Vagina (tissue), 2 donors: ENCODE measurements around the gene NRXN3.

Source experiments
- POLR2A ChIP-seq, 2 donors: fragments of 450-650 bp; IDR thresholded peaks; one replicate each; pipeline ENCODE4 v1.6.1; 2017; ENCODE audit warnings: antibody characterized with exemption in 2 of 2, mild to moderate bottlenecking in 2 of 2, moderate library complexity in 2 of 2
- POLR2AphosphoS5 ChIP-seq, 2 donors: sonication (generic); formaldehyde crosslinking; IDR thresholded peaks; one replicate each; pipeline ENCODE4 v1.9.0; 2017; ENCODE audit warnings: antibody characterized with exemption in 2 of 2, mild to moderate bottlenecking in 2 of 2, low read depth in 1 of 2; ENCODE audit not compliant: insufficient read depth in 1 of 2
- TF ChIP-seq, protein P1 (sequence below), 3 experiments: fragments of 450-650 bp in 2 of 3; fragments of 200-600 bp in 1 of 3; sonication (generic) in 1 of 3; IDR thresholded peaks; one replicate each; pipeline ENCODE4 v1.5.1; 2017 to 2019; ENCODE audit warnings: antibody characterized with exemption in 3 of 3, mild to moderate bottlenecking in 2 of 3, moderate library complexity in 2 of 3

DNA sequence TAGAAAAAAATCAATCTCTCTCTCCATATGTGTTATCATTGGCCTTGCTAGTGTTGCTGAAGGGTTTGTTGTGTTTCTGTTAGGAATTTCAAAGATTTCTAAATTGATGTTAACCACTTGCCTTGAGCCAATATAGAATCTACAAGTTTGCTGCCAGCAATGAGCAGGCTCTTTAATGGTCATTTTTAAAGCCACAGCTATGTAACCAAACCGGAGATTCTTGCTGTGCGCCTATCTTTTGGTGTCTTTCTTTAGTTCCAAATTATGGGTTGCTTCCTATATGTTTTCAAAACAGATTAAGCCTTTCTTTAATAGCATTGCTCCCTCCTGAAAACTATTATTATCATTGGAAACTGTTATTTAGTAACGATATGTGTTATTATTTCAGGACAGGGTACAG lies 1495.4 kb downstream of the NRXN3 start:
- TF ChIP-seq, protein P1, sequence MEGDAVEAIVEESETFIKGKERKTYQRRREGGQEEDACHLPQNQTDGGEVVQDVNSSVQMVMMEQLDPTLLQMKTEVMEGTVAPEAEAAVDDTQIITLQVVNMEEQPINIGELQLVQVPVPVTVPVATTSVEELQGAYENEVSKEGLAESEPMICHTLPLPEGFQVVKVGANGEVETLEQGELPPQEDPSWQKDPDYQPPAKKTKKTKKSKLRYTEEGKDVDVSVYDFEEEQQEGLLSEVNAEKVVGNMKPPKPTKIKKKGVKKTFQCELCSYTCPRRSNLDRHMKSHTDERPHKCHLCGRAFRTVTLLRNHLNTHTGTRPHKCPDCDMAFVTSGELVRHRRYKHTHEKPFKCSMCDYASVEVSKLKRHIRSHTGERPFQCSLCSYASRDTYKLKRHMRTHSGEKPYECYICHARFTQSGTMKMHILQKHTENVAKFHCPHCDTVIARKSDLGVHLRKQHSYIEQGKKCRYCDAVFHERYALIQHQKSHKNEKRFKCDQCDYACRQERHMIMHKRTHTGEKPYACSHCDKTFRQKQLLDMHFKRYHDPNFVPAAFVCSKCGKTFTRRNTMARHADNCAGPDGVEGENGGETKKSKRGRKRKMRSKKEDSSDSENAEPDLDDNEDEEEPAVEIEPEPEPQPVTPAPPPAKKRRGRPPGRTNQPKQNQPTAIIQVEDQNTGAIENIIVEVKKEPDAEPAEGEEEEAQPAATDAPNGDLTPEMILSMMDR (IDR thresholded peaks at IDR 0.05) = no peak
- TF ChIP-seq POLR2AphosphoS5 (IDR thresholded peaks at IDR 0.05; ENCODE audit: insufficient read depth in 1 of 2, low read depth in 1 of 2) = no peak
- TF ChIP-seq POLR2A (IDR thresholded peaks at IDR 0.05) = no peak
